Measurements from ENCODE around the gene HHAT.

Gene HHAT

GRCh38 chr1:210722410-210723081, 393.8 kb downstream of the HHAT start:
- DNase-seq, result no peak

GRCh38 chr1:210723646-210724045, 394.9 kb downstream of the HHAT start:
- DNase-seq (no peak), ATAC-seq (no peak)

More at GRCh38 chr1:210722410-210723081, 393.8 kb downstream of the HHAT start:
- ATAC-seq, result no peak

- no peak for DNase-seq
- no peak for ATAC-seq
These were observed 396.1 kb downstream of the HHAT start for GRCh38 chr1:210724768-210725167.

All from stimulated activated naive CD8-positive, alpha-beta T cell treated with anti-CD3 and anti-CD28 coated beads, Interleukin-15, Interleukin-2, amounts not matched to agents 100 U/mL and 50 U/mL, for 24 hours (primary cell).